OCI-LY3 (cell line): ENCODE data around the gene IQCM.

Source experiments
- H2AFZ ChIP-seq: fragments of 200-600, 300-600 bp; shearing (Covaris generic); 2 replicates; pipeline ENCODE4 v1.6.0; 2014; ENCODE audit warnings: antibody characterized with exemption, low read depth, low read length
- H3K27ac ChIP-seq: fragments of 200-600, 300-600 bp; sonication (generic); 2 replicates; pipeline ENCODE4 v1.5.1; 2014; ENCODE audit warnings: mild to moderate bottlenecking, low read length, moderate library complexity, mixed read lengths
- H3K27me3 ChIP-seq: fragments of 200-600, 300-600 bp; sonication (generic); 2 replicates; pipeline ENCODE4 v1.6.1; 2014; ENCODE audit warnings: low read depth, low read length, mixed read lengths
- H3K36me3 ChIP-seq: fragments of 200-600, 300-600 bp; sonication (generic); replicated peaks from 2 replicates; pipeline ENCODE3; 2014; ENCODE audit warnings: low read depth, low read length, mixed read lengths
- H3K4me1 ChIP-seq: fragments of 300-600, 200-600 bp; sonication (generic); 2 replicates; pipeline ENCODE4 v1.6.1; 2014; ENCODE audit warnings: low read length, mixed read lengths
- H3K4me2 ChIP-seq: fragments of 200-600, 300-600 bp; sonication (generic); 2 replicates; pipeline ENCODE4 v1.6.1; 2014; ENCODE audit warnings: low read length, mixed read lengths
- H3K4me3 ChIP-seq: fragments of 300-600, 200-600 bp; sonication (generic); 2 replicates; pipeline ENCODE4 v1.5.1; 2014; ENCODE audit warnings: antibody characterized with exemption, mild to moderate bottlenecking, low read length, moderate library complexity
- H3K79me2 ChIP-seq: fragments of 300-600, 200-600 bp; shearing (Covaris generic); 2 replicates; pipeline ENCODE4 v1.6.1; 2014; ENCODE audit warnings: mild to moderate bottlenecking, low read length, mixed read lengths
- H3K9ac ChIP-seq: fragments of 300-600, 200-600 bp; shearing (Covaris generic); 2 replicates; pipeline ENCODE4 v1.6.0; 2014; ENCODE audit warnings: mild to moderate bottlenecking, low read length, moderate library complexity
- H3K9me3 ChIP-seq: fragments of 200-600, 300-600 bp; shearing (Covaris generic); 2 replicates; pipeline ENCODE4 v1.6.1; 2014; ENCODE audit warnings: low read length, mixed read lengths; ENCODE audit not compliant: insufficient read depth
- H4K20me1 ChIP-seq: fragments of 200-600, 300-600 bp; sonication (generic); 2 replicates; pipeline ENCODE4 v1.6.1; 2016; ENCODE audit warnings: low read length, mixed read lengths; ENCODE audit not compliant: insufficient read depth
- EZH2phosphoT487 ChIP-seq: fragments of 200-600 bp; shearing (Covaris generic); IDR thresholded peaks from 2 replicates; pipeline ENCODE4 v1.6.1; 2018; ENCODE audit warnings: antibody characterized with exemption, mixed run types, low read depth
- TF ChIP-seq, protein P1 (sequence below): fragments of 200-600, 300-600 bp; sonication (generic); IDR thresholded peaks from 2 replicates; pipeline ENCODE4 v1.5.1; 2014; ENCODE audit warnings: antibody characterized with exemption, low read length, low read depth

Gene IQCM

DNA sequence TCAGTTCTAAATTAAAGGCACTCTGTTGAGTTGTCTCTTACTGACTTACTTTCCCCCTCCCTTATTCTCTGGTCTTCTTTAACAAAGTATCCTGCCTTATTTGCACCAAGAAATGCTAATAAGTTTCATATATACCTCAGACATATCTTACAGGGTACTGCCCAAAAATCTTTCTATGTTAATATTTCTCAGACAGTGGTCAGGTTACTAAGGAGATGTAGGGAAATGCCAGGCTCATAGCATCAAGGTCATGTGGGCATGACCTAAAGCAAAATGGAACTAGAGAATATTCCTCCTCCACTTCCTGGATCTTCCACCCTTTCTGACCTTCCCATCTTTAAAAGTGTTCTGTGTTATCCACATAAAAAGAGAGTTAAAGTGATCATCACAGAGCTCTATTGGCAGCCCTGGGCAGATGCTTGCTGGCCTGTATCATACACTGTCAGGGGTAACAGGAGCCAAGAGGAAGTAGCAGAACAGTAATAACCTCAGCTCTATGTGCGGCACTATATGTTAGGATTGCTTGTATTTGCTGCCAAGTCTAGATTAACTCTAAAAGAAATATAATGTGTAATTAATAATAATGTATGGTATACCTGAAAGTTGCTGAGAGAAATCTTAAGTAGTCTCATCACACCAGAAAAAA lies 74.3 kb downstream of the IQCM start:
- H3K79me2 ChIP-seq, result no peaks in the 10 kb centered on the region
- no peak for TF ChIP-seq EZH2phosphoT487
- TF ChIP-seq, protein P1, sequence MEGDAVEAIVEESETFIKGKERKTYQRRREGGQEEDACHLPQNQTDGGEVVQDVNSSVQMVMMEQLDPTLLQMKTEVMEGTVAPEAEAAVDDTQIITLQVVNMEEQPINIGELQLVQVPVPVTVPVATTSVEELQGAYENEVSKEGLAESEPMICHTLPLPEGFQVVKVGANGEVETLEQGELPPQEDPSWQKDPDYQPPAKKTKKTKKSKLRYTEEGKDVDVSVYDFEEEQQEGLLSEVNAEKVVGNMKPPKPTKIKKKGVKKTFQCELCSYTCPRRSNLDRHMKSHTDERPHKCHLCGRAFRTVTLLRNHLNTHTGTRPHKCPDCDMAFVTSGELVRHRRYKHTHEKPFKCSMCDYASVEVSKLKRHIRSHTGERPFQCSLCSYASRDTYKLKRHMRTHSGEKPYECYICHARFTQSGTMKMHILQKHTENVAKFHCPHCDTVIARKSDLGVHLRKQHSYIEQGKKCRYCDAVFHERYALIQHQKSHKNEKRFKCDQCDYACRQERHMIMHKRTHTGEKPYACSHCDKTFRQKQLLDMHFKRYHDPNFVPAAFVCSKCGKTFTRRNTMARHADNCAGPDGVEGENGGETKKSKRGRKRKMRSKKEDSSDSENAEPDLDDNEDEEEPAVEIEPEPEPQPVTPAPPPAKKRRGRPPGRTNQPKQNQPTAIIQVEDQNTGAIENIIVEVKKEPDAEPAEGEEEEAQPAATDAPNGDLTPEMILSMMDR, result no peak
- H3K4me1 ChIP-seq, result no peaks in the 10 kb centered on the region
- H3K4me3 ChIP-seq, result no peak overlapping the region
- H3K27ac ChIP-seq, result no peak overlapping the region
- no peak overlapping the region for H3K9ac ChIP-seq
- H2AFZ ChIP-seq, result 0 out of 2 replicates have a peak overlapping the region, but pooled peaks have one; percentile 17
- no peaks in the 10 kb centered on the region for H3K36me3 ChIP-seq
- no peak overlapping the region for H3K4me2 ChIP-seq
- H4K20me1 ChIP-seq, result no peaks in the 10 kb centered on the region
- no peaks in the 10 kb centered on the region for H3K27me3 ChIP-seq
- H3K9me3 ChIP-seq, result no peaks in the 10 kb centered on the region

DNA sequence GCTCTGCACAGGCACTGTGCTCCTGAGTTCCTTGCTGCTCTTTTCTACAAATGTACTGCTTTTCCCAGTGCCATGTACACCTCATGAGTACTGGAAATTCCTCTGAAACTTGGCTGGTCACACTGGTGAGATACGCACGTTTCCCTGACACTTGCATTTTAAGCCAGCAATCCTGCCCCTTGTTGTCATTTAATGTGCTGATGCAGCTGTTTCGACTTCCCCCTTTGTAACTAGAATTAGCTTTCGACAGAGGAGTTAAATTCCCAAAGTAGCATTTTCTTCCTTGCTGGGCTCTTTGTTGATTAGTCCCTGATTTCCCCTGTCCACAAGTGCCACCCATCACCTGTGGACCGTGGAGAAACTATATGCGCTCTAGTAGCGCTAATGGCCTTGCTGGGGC lies 77.5 kb downstream of the IQCM start:
- H3K79me2 ChIP-seq, result no peaks in the 10 kb centered on the region
- no peaks in the 10 kb centered on the region for H3K27me3 ChIP-seq
- no peaks in the 10 kb centered on the region for H3K4me1 ChIP-seq
- H3K9me3 ChIP-seq, result no peaks in the 10 kb centered on the region
- H4K20me1 ChIP-seq, result no peaks in the 10 kb centered on the region
- no peak overlapping the region for H3K4me2 ChIP-seq
- H2AFZ ChIP-seq, result no peak overlapping the region
- no peak for TF ChIP-seq EZH2phosphoT487
- TF ChIP-seq, protein P1, result no peak
- no peaks in the 10 kb centered on the region for H3K36me3 ChIP-seq
- no peak overlapping the region for H3K9ac ChIP-seq
- no peak overlapping the region for H3K4me3 ChIP-seq
- H3K27ac ChIP-seq, result no peak overlapping the region

DNA sequence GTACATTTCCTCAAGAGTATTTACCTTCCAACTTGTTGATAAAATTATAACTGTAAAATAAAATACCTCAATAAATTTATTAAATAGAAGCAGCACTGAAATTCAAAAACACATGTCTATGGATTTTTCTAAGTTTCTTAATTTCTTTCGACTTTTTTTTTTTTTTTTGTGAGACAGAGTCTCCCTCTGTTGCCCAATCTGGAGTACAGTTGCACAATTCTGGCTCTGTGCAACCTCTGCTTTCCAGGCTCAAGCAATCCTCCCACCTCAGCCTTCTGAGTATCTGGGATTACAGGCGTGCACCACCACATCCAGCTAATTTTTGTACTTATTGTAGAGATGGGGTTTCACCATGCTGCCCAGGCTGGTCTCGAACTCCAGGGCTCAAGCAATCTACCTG lies 79.8 kb downstream of the IQCM start:
- no peaks in the 10 kb centered on the region for H4K20me1 ChIP-seq
- no peaks in the 10 kb centered on the region for H3K4me1 ChIP-seq
- no peaks in the 10 kb centered on the region for H3K27me3 ChIP-seq
- no peak overlapping the region for H3K4me2 ChIP-seq
- H3K9ac ChIP-seq, result no peak overlapping the region
- no peaks in the 10 kb centered on the region for H3K36me3 ChIP-seq
- H3K27ac ChIP-seq, result no peak overlapping the region
- TF ChIP-seq, protein P1, result peak; percentile 35
- TF ChIP-seq EZH2phosphoT487, result no peak
- H3K79me2 ChIP-seq, result no peaks in the 10 kb centered on the region
- H2AFZ ChIP-seq, result no peak overlapping the region
- no peaks in the 10 kb centered on the region for H3K9me3 ChIP-seq
- H3K4me3 ChIP-seq, result no peak overlapping the region

DNA sequence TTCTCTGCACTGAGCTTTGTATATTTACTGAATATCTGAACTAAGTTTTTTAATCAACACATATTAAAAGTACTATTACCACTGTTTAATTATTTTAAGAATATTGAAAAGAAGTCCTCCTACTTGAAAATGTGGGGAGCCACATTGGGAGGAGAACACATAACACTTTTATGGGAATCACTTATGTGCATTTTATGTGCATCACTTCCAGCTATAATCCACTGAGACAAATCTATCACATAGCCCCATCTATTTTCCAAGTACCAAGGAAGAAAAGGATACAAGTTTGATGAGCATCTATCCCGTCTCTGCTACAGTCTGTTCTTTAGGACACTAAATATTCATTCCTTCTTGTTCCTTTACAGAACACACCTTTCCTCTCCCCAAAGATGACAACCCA lies 87.2 kb downstream of the IQCM start:
- H3K9me3 ChIP-seq, result no peaks in the 10 kb centered on the region
- TF ChIP-seq, protein P1, result no peak
- TF ChIP-seq EZH2phosphoT487, result no peak
- H3K79me2 ChIP-seq, result no peaks in the 10 kb centered on the region
- H3K36me3 ChIP-seq, result no peaks in the 10 kb centered on the region
- H3K9ac ChIP-seq, result no peak overlapping the region
- no peaks in the 10 kb centered on the region for H3K27me3 ChIP-seq
- no peak overlapping the region for H3K4me2 ChIP-seq
- H3K4me3 ChIP-seq, result no peak overlapping the region
- H2AFZ ChIP-seq, result no peak overlapping the region
- H3K27ac ChIP-seq, result no peak overlapping the region
- H4K20me1 ChIP-seq, result no peaks in the 10 kb centered on the region
- H3K4me1 ChIP-seq, result no peaks in the 10 kb centered on the region
